Measurements from ENCODE around the gene SP8. TPM values are rescaled to one million over a fixed set of nuclear protein-coding genes. Genes with fewer than 3 reads are reported as not detected.

Gene SP8
- total RNA-seq, 2 donors from 2014 or later = not detected

GRCh38 chr7:20791538-20792434 is 5.1 kb upstream of the SP8 start:
- H3K27ac ChIP-seq = no peak overlapping the region
- H3K9me3 ChIP-seq = peaks cover 0 to 4% (median 0%) of the 10 kb centered on the region in 3 donors
- H3K4me1 ChIP-seq = peaks cover 6% of the 10 kb centered on the region
- DNase-seq = no peak
- TF ChIP-seq POLR2A (IDR thresholded peaks at IDR 0.05) (no peak), CTCF (IDR thresholded peaks at IDR 0.05) (no peak)
- WGBS, 2 donors = 10 to 12% methylated on average over 8 of the region's 8 CpGs
- no peak overlapping the region for H3K4me3 ChIP-seq
- H3K36me3 ChIP-seq (replicated peaks in 1 of 2; ENCODE audit: insufficient read depth in 1 of 2, low read depth in 2 of 2) = no peaks in the 10 kb centered on the region
- ATAC-seq = no peak
- peaks cover 2 to 75% of the 10 kb centered on the region in 2 donors for H3K27me3 ChIP-seq
- intact Hi-C loops (cut with DNase I) = no loop called here

GRCh38 chr7:20790375-20790774 is 3.7 kb upstream of the SP8 start:
- H3K4me1 ChIP-seq = peaks cover 19% of the 10 kb centered on the region
- 4 to 7% methylated on average over 5 of the region's 5 CpGs for WGBS, 2 donors

GRCh38 chr7:20788420-20788990 is 1.8 kb upstream of the SP8 start:
- TF ChIP-seq POLR2A (IDR thresholded peaks at IDR 0.05) (no peak), CTCF (IDR thresholded peaks at IDR 0.05) (no peak)
- 17 to 20% methylated on average over 10 of the region's 10 CpGs for WGBS, 2 donors
- Histone ChIP-seq H3K27ac (no peak overlapping the region), H3K36me3 (replicated peaks in 1 of 2; ENCODE audit: insufficient read depth in 1 of 2, low read depth in 2 of 2) (no peaks in the 10 kb centered on the region), H3K9me3 (peaks cover 0 to 4% (median 0%) of the 10 kb centered on the region in 3 donors), H3K27me3 (peaks cover 6 to 70% of the 10 kb centered on the region in 2 donors), H3K4me3 (no peak overlapping the region), H3K4me1 (peaks cover 35% of the 10 kb centered on the region)
- ATAC-seq (no peak), DNase-seq (no peak)
- intact Hi-C loops (cut with DNase I) = loop anchor here (10.0 kb wide), 1 partner anchor 976 kb away; no protein-coding TSS in a partner anchor

More at GRCh38 chr7:20790375-20790774, 3.7 kb upstream of the SP8 start:
- TF ChIP-seq POLR2A (IDR thresholded peaks at IDR 0.05) (no peak), CTCF (IDR thresholded peaks at IDR 0.05) (no peak)
- H3K4me3 ChIP-seq = no peak overlapping the region
- no peak for DNase-seq
- peaks cover 2 to 75% of the 10 kb centered on the region in 2 donors for H3K27me3 ChIP-seq
- no peak for ATAC-seq
- peaks cover 0 to 4% (median 0%) of the 10 kb centered on the region in 3 donors for H3K9me3 ChIP-seq
- no peak overlapping the region for H3K27ac ChIP-seq
- H3K36me3 ChIP-seq (replicated peaks in 1 of 2; ENCODE audit: insufficient read depth in 1 of 2, low read depth in 2 of 2) = no peaks in the 10 kb centered on the region
- intact Hi-C loops (cut with DNase I) = no loop called here

- DNase-seq = no peak
- WGBS, 2 donors = 9 to 17% methylated on average over 21 of the region's 21 CpGs
These were observed 1.2 kb upstream of the SP8 start for GRCh38 chr7:20787660-20788419.

More at GRCh38 chr7:20787660-20788419, 1.2 kb upstream of the SP8 start:
- TF ChIP-seq CTCF (IDR thresholded peaks at IDR 0.05) (no peak), POLR2A (IDR thresholded peaks at IDR 0.05) (no peak)
- ATAC-seq = no peak
- Histone ChIP-seq H3K27ac (no peak overlapping the region), H3K4me1 (peaks cover 37% of the 10 kb centered on the region), H3K36me3 (replicated peaks in 1 of 2; ENCODE audit: insufficient read depth in 1 of 2, low read depth in 2 of 2) (no peaks in the 10 kb centered on the region), H3K9me3 (peaks cover 0 to 4% (median 0%) of the 10 kb centered on the region in 3 donors), H3K4me3 (no peak overlapping the region), H3K27me3 (peaks cover 6 to 67% of the 10 kb centered on the region in 2 donors)
- intact Hi-C loops (cut with DNase I) = loop anchor here (10.0 kb wide), 1 partner anchor 977 kb away; no protein-coding TSS in a partner anchor

Data from body of pancreas (tissue), 4 donors.